Ureter (tissue), 1 donor: ENCODE results near the gene EPHB3. TPM values are rescaled to one million over a fixed set of nuclear protein-coding genes. Genes with fewer than 3 reads are reported as not detected.

Experiments used
- DNase-seq: peaks from one replicate; pipeline ENCODE4 v3.0.0-alpha.2; 2020; ENCODE audit warnings: low spot score
- total RNA-seq: library from RNA; stranded (reverse); gene quantifications from one replicate; pipeline ENCODE4 v1.2.4, GENCODE V29; 2023
- donor health status: DM: yes; HTN: yes; CAD: no.

Gene EPHB3
- total RNA-seq, 1 donor from 2014 or later = 4.9 TPM

DNA sequence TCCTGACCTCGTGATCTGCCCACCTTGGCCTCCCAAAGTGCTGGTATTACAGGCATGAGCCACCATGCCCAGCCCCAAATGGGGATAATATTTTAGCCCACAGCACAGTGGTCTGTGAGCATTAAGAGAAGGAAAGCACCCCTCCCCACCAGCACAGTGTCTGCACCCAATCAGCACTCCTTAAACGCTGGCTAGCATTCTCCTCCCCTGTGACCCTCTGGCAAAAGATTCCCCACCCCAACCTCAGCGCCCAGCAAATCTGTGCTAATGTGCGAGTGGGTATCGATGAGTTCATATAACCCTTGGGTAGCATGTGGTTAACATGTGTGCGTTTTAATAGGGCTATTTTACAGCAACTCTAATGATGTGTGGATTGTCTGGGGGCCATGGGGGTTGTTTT lies 18.3 kb upstream of the EPHB3 start:
- peak; percentile 35 for DNase-seq

- DNase-seq = peak; percentile 85
Observed at GRCh38 chr3:184543843-184544512, 17.6 kb upstream of the EPHB3 start.

- no peak for DNase-seq
Observed at GRCh38 chr3:184544513-184544861, 17.1 kb upstream of the EPHB3 start.

DNA sequence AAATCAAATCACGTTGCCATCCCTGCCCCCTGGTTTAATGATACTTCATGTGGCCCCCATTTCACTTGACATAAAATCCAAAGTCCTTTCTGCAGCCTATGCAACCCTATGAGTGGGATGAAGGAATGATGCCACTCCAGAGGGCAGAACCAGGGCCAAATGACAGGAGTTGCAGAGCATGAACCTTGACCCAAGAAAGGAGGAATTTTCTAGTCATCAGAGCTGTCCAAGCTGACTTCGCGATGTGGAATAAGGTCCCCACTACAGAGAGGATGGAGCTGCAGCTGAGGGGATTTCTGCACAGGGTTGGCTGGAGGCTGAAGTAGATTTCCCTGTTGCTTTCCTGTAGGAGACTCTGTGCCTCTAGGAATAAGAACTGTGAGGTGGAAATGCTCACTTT lies 15.8 kb upstream of the EPHB3 start:
- no peak for DNase-seq

- DNase-seq = no peak
Observed at GRCh38 chr3:184546252-184546651, 15.3 kb upstream of the EPHB3 start.

DNA sequence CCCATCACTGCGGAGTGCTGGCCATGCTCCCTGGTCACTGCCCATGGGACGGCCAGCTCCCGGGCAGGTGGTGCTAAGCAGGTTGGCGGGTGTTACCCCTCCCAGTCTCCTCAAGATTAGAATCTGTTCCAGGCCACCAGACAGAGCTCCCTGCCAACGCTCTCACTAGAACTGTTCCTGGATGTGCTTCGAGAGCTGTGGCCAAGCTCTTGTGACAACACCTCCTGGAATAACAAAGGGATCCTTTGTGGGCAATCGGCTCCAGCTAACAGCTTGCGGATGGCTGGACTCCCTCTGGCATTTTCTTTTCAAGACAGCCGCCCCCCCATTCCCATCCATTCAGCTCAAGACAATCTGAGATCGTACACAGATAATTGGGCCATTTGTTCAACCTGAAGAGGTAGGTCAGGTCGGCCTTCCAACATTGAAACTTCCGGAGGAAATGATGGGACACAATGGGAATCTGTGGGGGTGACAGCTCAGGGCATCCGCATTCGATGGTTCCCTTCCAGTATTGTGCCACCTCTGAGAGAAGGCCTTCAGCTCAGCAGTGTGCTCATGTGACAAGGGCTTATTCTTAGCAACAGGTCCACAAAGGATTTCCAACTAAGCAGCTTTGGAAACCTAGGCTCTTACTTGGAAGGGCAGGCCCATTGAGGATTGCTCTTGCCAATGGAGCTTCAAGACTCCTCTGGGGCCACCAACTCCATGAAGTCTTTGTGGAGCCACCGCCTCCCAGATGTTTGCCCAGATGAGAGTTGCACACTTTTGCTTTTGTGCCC lies 11.6 kb upstream of the EPHB3 start:
- no peak for DNase-seq

- no peak for DNase-seq
Observed at GRCh38 chr3:184551103-184551502, 10.5 kb upstream of the EPHB3 start.

DNA sequence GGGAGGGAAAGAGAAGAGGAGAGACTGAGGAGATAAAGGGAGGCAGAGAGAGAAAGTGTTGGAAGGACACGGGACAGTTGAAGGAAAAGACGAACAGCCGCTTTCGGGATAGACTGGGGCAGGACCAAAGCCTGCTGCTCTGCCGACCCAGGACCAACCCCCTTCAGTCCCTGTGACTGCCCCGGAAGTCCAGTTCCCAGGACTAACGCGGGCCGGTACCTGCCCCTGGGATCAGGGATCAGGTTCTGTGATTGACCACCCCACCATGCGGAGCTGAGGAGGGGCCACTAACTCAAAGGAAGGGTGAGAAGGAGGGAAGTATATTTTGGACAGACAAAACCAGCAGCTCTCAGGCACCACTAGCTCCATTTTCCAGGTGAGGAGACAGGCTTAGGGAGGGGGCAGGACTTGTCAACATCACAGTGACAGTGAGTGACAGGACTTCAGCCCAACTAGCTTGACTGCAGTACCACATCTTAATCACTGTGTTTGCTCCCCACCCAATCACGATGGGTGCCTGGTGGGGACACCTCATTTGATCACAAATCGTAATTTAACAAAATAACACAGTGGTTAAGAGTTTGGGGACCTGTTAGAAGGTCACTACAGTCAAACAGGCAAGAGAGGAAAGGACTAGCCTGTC lies 9.8 kb upstream of the EPHB3 start:
- no peak for DNase-seq

DNA sequence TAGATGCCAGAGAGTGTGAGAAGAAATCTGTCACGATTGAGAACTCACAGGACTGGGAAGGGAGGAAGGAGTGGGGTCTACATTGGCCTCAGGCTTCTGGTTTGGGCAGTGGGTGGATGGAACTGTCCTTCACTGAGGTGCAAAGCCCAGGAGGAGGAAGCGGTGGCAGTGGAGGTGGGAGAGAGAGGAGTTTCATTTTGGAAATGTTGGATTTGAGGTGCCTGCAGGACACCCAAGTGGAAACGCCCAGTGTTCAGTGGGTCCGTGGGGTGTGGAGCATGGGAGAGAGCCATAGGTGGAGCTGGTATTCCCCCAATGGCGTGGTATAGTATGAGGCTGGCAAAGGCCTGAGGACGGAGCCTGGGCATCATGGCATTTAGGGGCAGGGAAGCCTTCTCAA lies 9.3 kb upstream of the EPHB3 start:
- no peak for DNase-seq

- no peak for DNase-seq
Observed at GRCh38 chr3:184552863-184553262, 8.7 kb upstream of the EPHB3 start.

DNA sequence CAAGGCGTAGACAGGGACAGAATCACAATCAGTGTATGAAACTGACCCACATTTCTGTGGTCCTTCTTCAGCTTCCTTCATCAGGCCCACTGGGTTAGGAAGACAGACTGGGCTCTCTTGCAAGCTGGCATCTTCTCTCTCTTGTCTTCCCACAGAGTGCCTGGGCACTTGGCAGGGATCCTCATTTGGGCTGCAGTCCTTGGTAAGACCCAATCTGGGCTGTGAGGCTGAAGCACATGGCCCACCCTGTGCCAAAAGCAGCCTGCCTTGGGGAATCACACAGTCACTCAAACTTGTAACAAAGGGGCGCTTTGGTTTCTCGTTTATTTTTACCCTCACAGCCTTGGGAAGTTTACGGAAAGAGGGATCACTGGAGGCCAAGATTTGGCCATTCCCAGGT lies 8.2 kb upstream of the EPHB3 start:
- no peak for DNase-seq

- DNase-seq = no peak
Observed at GRCh38 chr3:184554461-184554860, 7.1 kb upstream of the EPHB3 start.

GRCh38 chr3:184556582-184557347 lies 4.8 kb upstream of the EPHB3 start:
- DNase-seq = no peak

- no peak for DNase-seq
Observed at GRCh38 chr3:184557348-184557950, 4.1 kb upstream of the EPHB3 start.

DNA sequence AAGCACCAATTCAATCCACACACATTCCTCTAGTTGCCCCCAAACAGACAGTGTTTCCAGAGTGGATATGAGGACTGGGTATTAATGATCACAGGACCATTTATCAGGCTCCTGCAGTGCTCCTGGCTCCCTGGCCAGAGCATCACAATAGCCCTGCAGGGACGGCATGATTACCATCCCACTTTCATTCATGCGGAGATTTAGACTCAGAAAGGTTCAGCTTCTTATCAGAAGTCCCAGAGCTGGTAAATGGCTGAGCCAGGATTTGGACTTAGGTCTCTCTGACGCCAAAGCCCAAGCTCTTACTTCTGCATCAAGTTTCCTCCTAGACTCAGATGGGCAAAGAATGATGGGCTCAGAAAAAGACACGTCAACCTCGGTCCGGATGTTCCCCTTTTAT lies 2.9 kb upstream of the EPHB3 start:
- DNase-seq = no peak

DNA sequence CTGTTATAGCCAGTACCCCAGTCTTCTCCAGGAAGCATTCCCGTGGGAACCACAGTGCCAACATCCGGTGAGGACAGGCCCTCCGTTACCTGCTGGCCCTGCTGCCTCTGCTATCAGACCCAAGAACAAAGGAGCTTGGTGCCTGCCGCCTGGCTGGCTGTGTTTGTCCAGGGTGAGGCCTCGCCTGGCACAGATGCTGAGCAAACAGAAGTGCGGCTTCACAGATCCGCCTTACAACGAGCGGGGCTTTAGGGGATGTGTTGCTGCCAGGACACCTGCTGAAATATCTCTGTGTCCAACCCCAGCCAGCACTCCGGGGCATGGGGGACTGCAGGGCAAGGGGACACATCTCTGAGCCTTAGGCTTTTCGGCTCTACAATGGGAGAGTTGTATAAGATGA lies 2.2 kb upstream of the EPHB3 start:
- peak; percentile 68 for DNase-seq

GRCh38 chr3:184560531-184560930 lies 1.1 kb upstream of the EPHB3 start:
- no peak for DNase-seq

DNA sequence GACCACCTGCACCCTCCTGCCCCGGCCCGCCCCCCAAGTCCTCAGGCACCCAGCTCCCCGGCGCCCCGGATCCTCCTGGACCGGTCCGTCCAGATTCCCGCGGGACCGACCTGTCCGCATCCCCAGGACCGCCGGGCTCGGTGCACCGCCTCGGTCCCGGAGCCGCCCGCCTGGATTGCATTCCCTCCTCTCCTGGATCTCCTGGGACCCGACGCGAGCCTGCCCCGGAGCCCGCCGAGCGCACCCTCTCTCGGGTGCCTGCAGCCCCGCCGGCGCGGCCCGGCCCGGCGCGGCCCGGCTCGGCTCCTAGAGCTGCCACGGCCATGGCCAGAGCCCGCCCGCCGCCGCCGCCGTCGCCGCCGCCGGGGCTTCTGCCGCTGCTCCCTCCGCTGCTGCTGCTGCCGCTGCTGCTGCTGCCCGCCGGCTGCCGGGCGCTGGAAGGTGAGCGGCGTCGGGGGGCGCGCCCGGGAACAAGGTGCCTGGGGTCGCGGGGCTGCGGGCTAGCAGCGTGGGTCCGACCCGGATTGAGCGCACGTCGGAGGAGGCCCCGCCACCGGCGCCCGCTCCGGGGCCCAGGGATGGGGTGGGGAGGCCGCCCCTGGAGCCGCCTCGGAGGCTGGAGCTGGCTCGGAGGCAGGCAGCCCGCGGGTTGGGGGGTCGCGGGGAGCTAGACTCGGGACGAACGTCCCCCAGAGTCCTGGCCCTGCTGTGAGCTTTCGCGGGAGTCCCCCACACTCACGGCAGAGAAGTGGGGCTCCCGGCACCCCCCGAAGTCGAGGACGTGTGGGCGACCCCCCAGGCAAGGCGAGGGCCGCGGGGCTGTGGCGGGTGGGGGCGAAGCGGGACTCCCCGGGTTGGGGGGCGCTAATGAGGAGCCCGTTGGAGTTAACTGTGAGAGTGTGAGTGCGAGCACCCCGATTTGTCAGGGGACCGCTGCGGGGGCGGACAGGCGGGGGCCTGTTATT lies 610 bp downstream of the EPHB3 start:
- no peak for DNase-seq

DNA sequence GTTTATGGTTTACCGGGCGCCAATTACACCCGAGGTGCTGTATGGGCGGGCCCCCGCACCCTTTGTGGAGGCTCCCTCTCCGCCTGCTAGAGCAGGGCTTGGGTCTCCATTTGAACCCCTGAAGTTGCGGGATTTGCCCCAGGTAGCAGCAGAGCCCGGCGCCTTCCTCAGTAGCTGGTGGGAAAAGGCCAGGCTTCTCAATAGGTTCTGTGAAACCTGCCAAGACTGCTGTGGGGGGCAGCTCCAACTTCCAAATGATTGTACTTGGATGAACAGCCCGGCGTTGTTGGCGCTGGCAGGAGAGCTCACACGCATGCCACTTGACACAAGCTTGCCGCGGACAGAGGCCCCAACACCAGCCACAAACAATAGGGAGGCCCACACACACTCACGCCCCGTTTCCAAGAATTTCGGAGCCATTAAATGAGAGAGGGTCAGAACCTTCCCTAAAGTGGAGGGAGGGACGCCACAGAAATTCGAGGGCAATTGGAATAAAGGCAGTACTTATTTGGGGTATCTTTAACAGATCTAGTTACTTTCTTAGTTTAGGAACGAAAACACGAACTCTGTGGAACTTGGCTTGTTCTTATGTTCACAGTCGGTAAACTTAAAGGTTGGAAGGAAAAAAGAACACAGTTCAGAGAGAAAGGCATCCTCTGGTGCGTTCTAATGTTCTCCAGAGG lies 1.4 kb downstream of the EPHB3 start:
- DNase-seq = no peak

DNA sequence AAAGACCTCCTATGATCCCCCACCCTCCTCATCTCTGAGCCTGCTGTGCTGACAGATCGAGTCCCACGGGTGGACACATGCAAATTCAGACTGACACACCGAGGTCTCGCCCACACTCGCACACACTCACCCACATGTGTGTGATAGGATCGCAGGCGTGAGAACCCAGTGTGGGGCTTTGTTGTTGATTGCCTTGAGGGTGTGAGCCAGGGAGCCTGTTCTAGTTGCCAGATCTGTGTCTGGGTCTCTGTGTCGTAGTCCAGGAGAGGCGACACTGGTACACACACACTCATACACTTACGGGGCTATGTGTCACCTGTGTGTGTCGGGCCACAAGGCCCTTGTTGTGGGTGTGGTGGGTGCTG lies 2.0 kb downstream of the EPHB3 start:
- no peak for DNase-seq
